Activated CD8-positive, alpha-beta memory T cell treated with anti-CD3 and anti-CD28 coated beads, Interleukin-2, amount 10 ng/mL, durations not matched to agents 7 days and 5 days (primary cell): ENCODE data around the gene SUZ12. TPM values are rescaled to one million over a fixed set of nuclear protein-coding genes. Genes with fewer than 3 reads are reported as not detected.
"Not testable (repeated sequence)": the region's sequence is repeated elsewhere in the genome, so short reads cannot be mapped to it uniquely, and the experiment has no call there.

ENCODE experiments used
- ATAC-seq: fragments of 150-1000 bp; cut with Tn5 transposase; one replicate; pipeline ENCODE4 v1.10.0; 2021; ENCODE audit warnings: moderate library complexity
- CTCF ChIA-PET: fragments of 350-600 bp; sonication (Branson Sonifier 250); formaldehyde crosslinking; loops from one replicate; lab custom pipeline; 2021; ENCODE audit warnings: antibody characterized with exemption; lab: Charles Lee
- DNase-seq: peaks from one replicate; pipeline ENCODE4 v3.0.0-alpha.2; 2020
- H3K27ac Mint-ChIP-seq: one replicate; pipeline ENCODE4 v1.8.0; 2021; ENCODE audit warnings: mild to moderate bottlenecking, mixed read lengths
- H3K27me3 Mint-ChIP-seq: one replicate; pipeline ENCODE4 v1.8.0; 2021; ENCODE audit warnings: mixed read lengths
- H3K36me3 Mint-ChIP-seq: one replicate; pipeline ENCODE4 v1.8.0; 2021; ENCODE audit warnings: mild to moderate bottlenecking, mixed read lengths
- H3K4me1 Mint-ChIP-seq: one replicate; pipeline ENCODE4 v1.8.0; 2021; ENCODE audit warnings: mixed read lengths
- H3K4me3 Mint-ChIP-seq: one replicate; pipeline ENCODE4 v1.8.0; 2021; ENCODE audit warnings: mild to moderate bottlenecking, moderate library complexity, mixed read lengths
- H3K9me3 Mint-ChIP-seq: one replicate; pipeline ENCODE4 v1.8.0; 2022; ENCODE audit warnings: low read depth, mixed read lengths
- total RNA-seq, 2 experiments: library from RNA; stranded (reverse); gene quantifications; one replicate each; pipeline ENCODE4 v1.2.3, GENCODE V29; 2021

Gene SUZ12
- total RNA-seq, 2 experiments from 2014 or later, result 70.3 to 80.9 TPM

- H3K27ac Mint-ChIP-seq, result no peak overlapping the region
- H3K27me3 Mint-ChIP-seq, result no peaks in the 10 kb centered on the region
- CTCF ChIA-PET, result no interaction called here
- no peak for DNase-seq
- H3K9me3 Mint-ChIP-seq, result no peaks in the 10 kb centered on the region
- H3K36me3 Mint-ChIP-seq, result peaks cover 12% of the 10 kb centered on the region
- ATAC-seq, result no peak
- peaks cover 27% of the 10 kb centered on the region for H3K4me1 Mint-ChIP-seq
- no peak overlapping the region for H3K4me3 Mint-ChIP-seq
These were observed 84.8 kb downstream of the SUZ12 start for GRCh38 chr17:32021615-32021955.

- H3K9me3 Mint-ChIP-seq, CTCF ChIA-PET: not testable (repeated sequence)
These were observed 85.7 kb downstream of the SUZ12 start for GRCh38 chr17:32022554-32022953.

GRCh38 chr17:32027271-32027670 lies 90.5 kb downstream of the SUZ12 start:
- CTCF ChIA-PET, H3K27me3 Mint-ChIP-seq, ATAC-seq, DNase-seq, H3K27ac Mint-ChIP-seq, H3K9me3 Mint-ChIP-seq, H3K4me1 Mint-ChIP-seq, H3K36me3 Mint-ChIP-seq, H3K4me3 Mint-ChIP-seq: not testable (repeated sequence)

More at GRCh38 chr17:32022554-32022953, 85.7 kb downstream of the SUZ12 start:
- Mint-ChIP-seq H3K4me1 (peaks cover 18% of the 10 kb centered on the region), H3K36me3 (peaks cover 15% of the 10 kb centered on the region)
- not testable (repeated sequence) for H3K27ac Mint-ChIP-seq, H3K4me3 Mint-ChIP-seq, DNase-seq, ATAC-seq, H3K27me3 Mint-ChIP-seq

- ATAC-seq (no peak), DNase-seq (no peak)
- no peak overlapping the region for H3K27ac Mint-ChIP-seq
- CTCF ChIA-PET, result no interaction called here
- H3K36me3 Mint-ChIP-seq, result peaks cover 21% of the 10 kb centered on the region
- H3K4me3 Mint-ChIP-seq, result no peak overlapping the region
- H3K9me3 Mint-ChIP-seq, result no peaks in the 10 kb centered on the region
- H3K4me1 Mint-ChIP-seq, result peaks cover 3% of the 10 kb centered on the region
- no peaks in the 10 kb centered on the region for H3K27me3 Mint-ChIP-seq
These were observed 96.4 kb downstream of the SUZ12 start for GRCh38 chr17:32033223-32033622.

GRCh38 chr17:32033812-32034211 lies 97.0 kb downstream of the SUZ12 start:
- not testable (repeated sequence) for ATAC-seq, H3K27me3 Mint-ChIP-seq, H3K4me1 Mint-ChIP-seq, H3K4me3 Mint-ChIP-seq, DNase-seq, H3K27ac Mint-ChIP-seq, H3K9me3 Mint-ChIP-seq
- peaks cover 21% of the 10 kb centered on the region for H3K36me3 Mint-ChIP-seq
- CTCF ChIA-PET, result interaction anchor here (0.6 kb wide), 1 partner anchor 380 kb away, joined by 3 read pairs; no protein-coding TSS in a partner anchor

GRCh38 chr17:32040246-32040645 lies 103.4 kb downstream of the SUZ12 start:
- H3K36me3 Mint-ChIP-seq, result peaks cover 22% of the 10 kb centered on the region
- H3K4me1 Mint-ChIP-seq, H3K27me3 Mint-ChIP-seq, CTCF ChIA-PET, H3K4me3 Mint-ChIP-seq, DNase-seq, ATAC-seq, H3K27ac Mint-ChIP-seq, H3K9me3 Mint-ChIP-seq: not testable (repeated sequence)

GRCh38 chr17:32041306-32041875 lies 104.6 kb downstream of the SUZ12 start:
- CTCF ChIA-PET, H3K4me3 Mint-ChIP-seq, H3K9me3 Mint-ChIP-seq, DNase-seq, H3K27me3 Mint-ChIP-seq, ATAC-seq, H3K4me1 Mint-ChIP-seq, H3K27ac Mint-ChIP-seq: not testable (repeated sequence)
- peaks cover 13% of the 10 kb centered on the region for H3K36me3 Mint-ChIP-seq

- H3K9me3 Mint-ChIP-seq, DNase-seq, CTCF ChIA-PET, H3K4me1 Mint-ChIP-seq, H3K27me3 Mint-ChIP-seq, ATAC-seq, H3K27ac Mint-ChIP-seq, H3K4me3 Mint-ChIP-seq: not testable (repeated sequence)
- H3K36me3 Mint-ChIP-seq, result peaks cover 10% of the 10 kb centered on the region
These were observed 105.5 kb downstream of the SUZ12 start for GRCh38 chr17:32042266-32042665.

GRCh38 chr17:32045611-32046010 lies 108.8 kb downstream of the SUZ12 start:
- DNase-seq, H3K9me3 Mint-ChIP-seq, CTCF ChIA-PET, H3K4me3 Mint-ChIP-seq, ATAC-seq, H3K4me1 Mint-ChIP-seq, H3K27ac Mint-ChIP-seq, H3K27me3 Mint-ChIP-seq, H3K36me3 Mint-ChIP-seq: not testable (repeated sequence)

GRCh38 chr17:32047663-32048062 lies 110.9 kb downstream of the SUZ12 start:
- CTCF ChIA-PET, H3K27ac Mint-ChIP-seq, ATAC-seq, DNase-seq, H3K4me3 Mint-ChIP-seq, H3K4me1 Mint-ChIP-seq, H3K27me3 Mint-ChIP-seq, H3K36me3 Mint-ChIP-seq, H3K9me3 Mint-ChIP-seq: not testable (repeated sequence)

Other genes with a start within 250 kb of the SUZ12 start
- 10 to 100 TPM; 19.5 to 34.1 TPM for gene COPRS, start 77.8 kb upstream of the SUZ12 start, total RNA-seq
- 100 to 1,000 TPM in 1 of 2 experiments, 10 to 100 TPM in 1; 84.9 to 105 TPM for gene UTP6, start 35.3 kb upstream of the SUZ12 start, total RNA-seq
- gene LRRC37B, start 70.4 kb downstream of the SUZ12 start, total RNA-seq, result 10 to 100 TPM; 29.4 to 42.8 TPM
- 10 to 100 TPM; 25.7 to 28.2 TPM for gene RHOT1, start 205.5 kb downstream of the SUZ12 start, total RNA-seq